SK-N-SH (cell line): ENCODE data around the gene HS3ST3A1.

ENCODE experiments used
- CHD2 ChIP-seq: fragments of 150-350 bp; IDR thresholded peaks from 2 replicates; pipeline ENCODE4 v1.6.1; 2018; ENCODE audit warnings: low read length; ENCODE audit not compliant: partially characterized antibody
- EP300 ChIP-seq, 2 experiments: IDR thresholded peaks; 2 replicates each; pipeline versions ENCODE4 v1.4.0 to v1.6.1; 2012; ENCODE audit warnings: borderline replicate concordance in 1 of 2, low read depth in 1 of 2, low read length in 1 of 2
- POLR2AphosphoS5 ChIP-seq: IDR thresholded peaks from 2 replicates; pipeline ENCODE4 v1.6.1; 2012; ENCODE audit warnings: low read depth, low read length
- RFX5 ChIP-seq: IDR thresholded peaks from 2 replicates; pipeline ENCODE4 v1.6.1; 2012; ENCODE audit warnings: mild to moderate bottlenecking, improper control_type of control experiment, low read length
- RXRA ChIP-seq: IDR thresholded peaks from 2 replicates; pipeline ENCODE4 v1.4.0; 2012; ENCODE audit warnings: low read depth, mild to moderate bottlenecking, borderline replicate concordance
- YY1 ChIP-seq: IDR thresholded peaks from 2 replicates; pipeline ENCODE4 v1.4.0; 2012; ENCODE audit warnings: low read depth, mild to moderate bottlenecking
- TF ChIP-seq, protein P1 (sequence below): IDR thresholded peaks from 2 replicates; pipeline ENCODE4 v1.4.0; 2012; ENCODE audit warnings: low read depth
- TF ChIP-seq, protein P2 (sequence below): fragments of 200-600 bp; sonication (generic); IDR thresholded peaks from 2 replicates; pipeline ENCODE4 v1.6.1; 2017; ENCODE audit warnings: antibody characterized with exemption, mild to moderate bottlenecking, moderate library complexity
- TF ChIP-seq, protein P3 (sequence below): fragments of 150-350 bp; IDR thresholded peaks from 2 replicates; pipeline ENCODE4 v1.6.1; 2017; ENCODE audit warnings: antibody characterized with exemption, low read length, low read depth, borderline replicate concordance
- TF ChIP-seq, protein P4 (sequence below): fragments of 150-350 bp; IDR thresholded peaks from 2 replicates; pipeline ENCODE4 v1.6.1; 2016; ENCODE audit warnings: mild to moderate bottlenecking, low read depth, low read length

DNA sequence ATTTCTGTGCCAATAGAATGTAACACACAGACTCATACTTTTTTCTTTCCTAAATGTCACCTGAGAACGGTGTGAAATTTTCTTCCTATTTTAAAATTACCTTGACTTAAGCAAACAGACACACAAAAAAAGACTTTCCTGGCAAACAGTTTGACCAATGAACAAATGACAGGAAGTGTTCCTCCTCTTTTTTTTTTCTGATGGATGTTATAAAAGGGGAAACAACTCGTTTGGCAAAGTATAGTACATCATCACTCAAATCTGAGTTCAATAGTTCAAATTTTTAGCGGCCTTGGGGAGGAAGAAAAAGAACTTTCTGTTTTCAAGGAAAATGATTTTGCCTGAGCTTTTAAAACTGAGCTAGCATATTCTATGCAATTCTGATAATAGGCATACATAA is 19.8 kb downstream of the HS3ST3A1 start:
- TF ChIP-seq POLR2AphosphoS5 (no peak), EP300 (IDR thresholded peaks at IDR 0.05; ENCODE audit: borderline replicate concordance in 1 of 2, low read depth in 1 of 2, low read length in 1 of 2) (0 out of 4 replicates have a peak, but pooled peaks of 1 of the 2 experiments have one; percentile 18), YY1 (no peak), RFX5 (no peak), CHD2 (no peak), RXRA (peak; percentile 51; the same call in 1 of the 2 replicates)
- TF ChIP-seq, protein P1, sequence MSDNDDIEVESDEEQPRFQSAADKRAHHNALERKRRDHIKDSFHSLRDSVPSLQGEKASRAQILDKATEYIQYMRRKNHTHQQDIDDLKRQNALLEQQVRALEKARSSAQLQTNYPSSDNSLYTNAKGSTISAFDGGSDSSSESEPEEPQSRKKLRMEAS = no peak
- TF ChIP-seq, protein P2, sequence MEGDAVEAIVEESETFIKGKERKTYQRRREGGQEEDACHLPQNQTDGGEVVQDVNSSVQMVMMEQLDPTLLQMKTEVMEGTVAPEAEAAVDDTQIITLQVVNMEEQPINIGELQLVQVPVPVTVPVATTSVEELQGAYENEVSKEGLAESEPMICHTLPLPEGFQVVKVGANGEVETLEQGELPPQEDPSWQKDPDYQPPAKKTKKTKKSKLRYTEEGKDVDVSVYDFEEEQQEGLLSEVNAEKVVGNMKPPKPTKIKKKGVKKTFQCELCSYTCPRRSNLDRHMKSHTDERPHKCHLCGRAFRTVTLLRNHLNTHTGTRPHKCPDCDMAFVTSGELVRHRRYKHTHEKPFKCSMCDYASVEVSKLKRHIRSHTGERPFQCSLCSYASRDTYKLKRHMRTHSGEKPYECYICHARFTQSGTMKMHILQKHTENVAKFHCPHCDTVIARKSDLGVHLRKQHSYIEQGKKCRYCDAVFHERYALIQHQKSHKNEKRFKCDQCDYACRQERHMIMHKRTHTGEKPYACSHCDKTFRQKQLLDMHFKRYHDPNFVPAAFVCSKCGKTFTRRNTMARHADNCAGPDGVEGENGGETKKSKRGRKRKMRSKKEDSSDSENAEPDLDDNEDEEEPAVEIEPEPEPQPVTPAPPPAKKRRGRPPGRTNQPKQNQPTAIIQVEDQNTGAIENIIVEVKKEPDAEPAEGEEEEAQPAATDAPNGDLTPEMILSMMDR = no peak
- TF ChIP-seq, protein P3, sequence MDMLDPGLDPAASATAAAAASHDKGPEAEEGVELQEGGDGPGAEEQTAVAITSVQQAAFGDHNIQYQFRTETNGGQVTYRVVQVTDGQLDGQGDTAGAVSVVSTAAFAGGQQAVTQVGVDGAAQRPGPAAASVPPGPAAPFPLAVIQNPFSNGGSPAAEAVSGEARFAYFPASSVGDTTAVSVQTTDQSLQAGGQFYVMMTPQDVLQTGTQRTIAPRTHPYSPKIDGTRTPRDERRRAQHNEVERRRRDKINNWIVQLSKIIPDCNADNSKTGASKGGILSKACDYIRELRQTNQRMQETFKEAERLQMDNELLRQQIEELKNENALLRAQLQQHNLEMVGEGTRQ = no peak
- TF ChIP-seq, protein P4, sequence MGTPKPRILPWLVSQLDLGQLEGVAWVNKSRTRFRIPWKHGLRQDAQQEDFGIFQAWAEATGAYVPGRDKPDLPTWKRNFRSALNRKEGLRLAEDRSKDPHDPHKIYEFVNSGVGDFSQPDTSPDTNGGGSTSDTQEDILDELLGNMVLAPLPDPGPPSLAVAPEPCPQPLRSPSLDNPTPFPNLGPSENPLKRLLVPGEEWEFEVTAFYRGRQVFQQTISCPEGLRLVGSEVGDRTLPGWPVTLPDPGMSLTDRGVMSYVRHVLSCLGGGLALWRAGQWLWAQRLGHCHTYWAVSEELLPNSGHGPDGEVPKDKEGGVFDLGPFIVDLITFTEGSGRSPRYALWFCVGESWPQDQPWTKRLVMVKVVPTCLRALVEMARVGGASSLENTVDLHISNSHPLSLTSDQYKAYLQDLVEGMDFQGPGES = no peak
